H1 (cell line): ENCODE data around the gene SPECC1. TPM values are rescaled to one million over a fixed set of nuclear protein-coding genes. Genes with fewer than 3 reads are reported as not detected.
A peak's percentile ranks its signal among the peaks of the same experiment; 100 is the strongest.

Source experiments
- CTCF ChIA-PET: fragments of 300-600 bp; sonication (Branson Sonifier 250); formaldehyde crosslinking; loops from one replicate; lab custom pipeline; 2021; ENCODE audit not compliant: partially characterized antibody; lab: Charles Lee
- POLR2A ChIA-PET: fragments of 300-600 bp; sonication (Branson Sonifier 250); formaldehyde crosslinking; loops from one replicate; lab custom pipeline; 2021; ENCODE audit warnings: inconsistent platforms; ENCODE audit not compliant: partially characterized antibody; lab: Charles Lee
- DNase-seq, 2 experiments: peaks; one replicate each; pipeline versions ENCODE4 v3.0.0 to v3.0.0-alpha.2; 2010 to 2022; ENCODE audit warnings: low spot score in 2 of 2, low read depth in 1 of 2, mixed read lengths in 1 of 2
- FAIRE-seq: peaks from 2 replicates; lab custom pipeline; 2011; peaks lifted over from hg19 to GRCh38; lab: Jason Lieb, UNC
- H2AFZ ChIP-seq: 2 replicates; pipeline ENCODE4 v1.8.1; 2012; ENCODE audit warnings: low read length, inconsistent platforms
- H2AK5ac ChIP-seq: 2 replicates; pipeline ENCODE4 v1.6.1; 2013; ENCODE audit warnings: low read depth, low read length
- H2BK120ac ChIP-seq: replicated peaks from 2 replicates; pipeline ENCODE3; 2013; ENCODE audit warnings: low read depth, low read length, inconsistent platforms
- H2BK12ac ChIP-seq: 2 replicates; pipeline ENCODE4 v1.6.1; 2013; ENCODE audit warnings: low read depth, low read length
- H2BK15ac ChIP-seq: 2 replicates; pipeline ENCODE4 v1.6.1; 2013; ENCODE audit warnings: low read length
- H2BK20ac ChIP-seq: 2 replicates; pipeline ENCODE4 v1.6.1; 2013; ENCODE audit warnings: low read length
- H2BK5ac ChIP-seq: 2 replicates; pipeline ENCODE4 v1.6.1; 2013; ENCODE audit warnings: low read depth, low read length
- H3K14ac ChIP-seq: 2 replicates; pipeline ENCODE4 v1.6.1; 2013; ENCODE audit warnings: inconsistent platforms; ENCODE audit not compliant: insufficient read length
- H3K18ac ChIP-seq: 2 replicates; pipeline ENCODE4 v1.6.1; 2013; ENCODE audit warnings: low read length; ENCODE audit errors: extremely low read depth
- H3K23ac ChIP-seq: 2 replicates; pipeline ENCODE4 v1.6.1; 2013; ENCODE audit warnings: inconsistent platforms; ENCODE audit not compliant: insufficient read length
- H3K23me2 ChIP-seq: 2 replicates; pipeline ENCODE4 v1.6.1; 2013; ENCODE audit warnings: low read depth, low read length
- H3K27ac ChIP-seq: 2 replicates; pipeline ENCODE4 v1.6.1; 2011; ENCODE audit warnings: low read depth, low read length, inconsistent platforms
- H3K27me3 ChIP-seq, 4 experiments: replicated peaks in 1 of 4; 1 replicate in 1 of 4; 2 replicates in 3 of 4; pipeline versions ENCODE4 v1.6.1 to v1.8.1; 2011 to 2013; ENCODE audit warnings: low read length in 3 of 4, mild to moderate bottlenecking in 3 of 4, inconsistent platforms in 2 of 4, mixed read lengths in 2 of 4, moderate library complexity in 1 of 4; ENCODE audit not compliant: control insufficient read depth in 3 of 4, insufficient read depth in 3 of 4; ENCODE audit errors: extremely low read depth in 1 of 4
- H3K36me3 ChIP-seq, 4 experiments: 2 replicates each; pipeline versions ENCODE4 v1.6.1 to v1.8.1; 2011 to 2013; ENCODE audit warnings: mild to moderate bottlenecking in 4 of 4, low read length in 3 of 4, moderate library complexity in 2 of 4, control low read depth in 1 of 4, inconsistent platforms in 1 of 4; ENCODE audit not compliant: insufficient read depth in 4 of 4, control insufficient read depth in 2 of 4
- H3K4ac ChIP-seq: replicated peaks from 2 replicates; pipeline ENCODE3; 2013; ENCODE audit warnings: low read length, low read depth, mixed read lengths, inconsistent platforms; ENCODE audit not compliant: insufficient read length
- H3K4me1 ChIP-seq, 4 experiments: replicated peaks in 1 of 4; 1 replicate in 1 of 4; 2 replicates in 3 of 4; pipeline versions ENCODE4 v1.6.1 to v1.8.1; 2011 to 2013; ENCODE audit warnings: low read length in 3 of 4, inconsistent platforms in 2 of 4, mixed read lengths in 1 of 4; ENCODE audit not compliant: insufficient read depth in 4 of 4, control insufficient read depth in 3 of 4
- H3K4me2 ChIP-seq, 2 experiments: 2 replicates each; pipeline versions ENCODE4 v1.6.1 to v1.8.1; 2011 to 2013; ENCODE audit warnings: low read depth in 2 of 2, low read length in 2 of 2, control low read depth in 1 of 2, inconsistent platforms in 1 of 2, mild to moderate bottlenecking in 1 of 2; ENCODE audit not compliant: insufficient read depth in 1 of 2
- H3K4me3 ChIP-seq, 4 experiments: fragments of 200-600, 300-600 bp in 1 of 4; sonication (generic), shearing (Covaris generic), sonication (Bioruptor Twin) in 1 of 4; 2 replicates each; pipeline versions ENCODE4 v1.5.1 to v1.8.1; 2011 to 2016; ENCODE audit warnings: low read length in 4 of 4, low read depth in 3 of 4, control low read depth in 2 of 4, inconsistent platforms in 2 of 4, mild to moderate bottlenecking in 2 of 4, mixed read lengths in 1 of 4, moderate library complexity in 1 of 4; ENCODE audit not compliant: insufficient read depth in 2 of 4; ENCODE audit errors: extremely low read depth in 1 of 4
- H3K56ac ChIP-seq: replicated peaks from 2 replicates; pipeline ENCODE3; 2013; ENCODE audit warnings: low read depth, mild to moderate bottlenecking, mixed read lengths, low read length, inconsistent platforms; ENCODE audit not compliant: insufficient read length
- H3K79me1 ChIP-seq: 2 replicates; pipeline ENCODE4 v1.6.1; 2013; ENCODE audit warnings: low read depth, low read length, control low read depth
- H3K79me2 ChIP-seq, 2 experiments: 2 replicates each; pipeline versions ENCODE4 v1.6.1 to v1.8.1; 2012 to 2013; ENCODE audit warnings: low read length in 2 of 2, mild to moderate bottlenecking in 2 of 2, inconsistent platforms in 1 of 2; ENCODE audit not compliant: insufficient read depth in 2 of 2, control insufficient read depth in 1 of 2
- H3K9ac ChIP-seq, 4 experiments: replicated peaks in 1 of 4; 1 replicate in 1 of 4; 2 replicates in 3 of 4; pipeline versions ENCODE4 v1.6.1 to v1.8.1; 2011 to 2013; ENCODE audit warnings: low read depth in 3 of 4, low read length in 3 of 4, control low read depth in 2 of 4, mild to moderate bottlenecking in 2 of 4, moderate library complexity in 2 of 4, inconsistent platforms in 1 of 4; ENCODE audit errors: extremely low read depth in 1 of 4
- H3K9me3 ChIP-seq, 2 experiments: 2 replicates each; pipeline versions ENCODE4 v1.6.1 to v1.8.1; 2012 to 2013; ENCODE audit warnings: mild to moderate bottlenecking in 2 of 2, moderate library complexity in 2 of 2, control low read depth in 1 of 2, inconsistent platforms in 1 of 2, low read depth in 1 of 2, low read length in 1 of 2, mixed read lengths in 1 of 2; ENCODE audit not compliant: insufficient read depth in 2 of 2
- H4K20me1 ChIP-seq, 2 experiments: replicated peaks in 1 of 2; 2 replicates each; pipeline versions ENCODE3 to v1.8.1; 2011 to 2013; ENCODE audit warnings: inconsistent platforms in 2 of 2, low read length in 2 of 2, mild to moderate bottlenecking in 1 of 2; ENCODE audit not compliant: insufficient read depth in 2 of 2, control insufficient read depth in 1 of 2
- H4K5ac ChIP-seq: 2 replicates; pipeline ENCODE4 v1.6.1; 2013; ENCODE audit warnings: low read length, low read depth, mixed read lengths, inconsistent platforms; ENCODE audit not compliant: insufficient read length
- H4K8ac ChIP-seq: 2 replicates; pipeline ENCODE4 v1.8.0; 2013; ENCODE audit warnings: mild to moderate bottlenecking, moderate library complexity, low read length, inconsistent platforms; ENCODE audit not compliant: insufficient read depth; ENCODE audit errors: extremely low read depth
- H4K91ac ChIP-seq: replicated peaks from 2 replicates; pipeline ENCODE3; 2013; ENCODE audit warnings: low read length, mixed read lengths, inconsistent platforms; ENCODE audit not compliant: insufficient read length
- WGBS, 2 experiments: shearing (Covaris generic) in 1 of 2; methylation state at CpG; one replicate each; pipeline versions ENCODE4 v1.1.6 to v1.1.7; 2013 to 2015; ENCODE audit warnings: low lambda C conversion rate in 2 of 2, mixed read lengths in 2 of 2, inconsistent platforms in 1 of 2, low coverage in 1 of 2, missing lambda C conversion rate in 1 of 2; ENCODE audit not compliant: insufficient replicate concordance in 2 of 2, insufficient coverage in 1 of 2, insufficient read length in 1 of 2; ENCODE audit errors: extremely low coverage in 1 of 2, missing lambda C conversion rate in 1 of 2; 5-methylcytosine and 5-hydroxymethylcytosine counted together
- polyA plus RNA-seq, 7 experiments: library from polyadenylated mRNA; depleted of rRNA in 3 of 7; stranded (reverse) in 5 of 7; unstranded in 2 of 7; fragments of >200 nt in 5 of 7; fragments of 200-250 nt in 2 of 7; gene quantifications; 1 replicate in 5 of 7; 2 replicates in 1 of 7; 4 replicates in 1 of 7; pipeline versions ENCODE4 v1.2.1 to v1.2.3, GENCODE V29; 2011 to 2013; ENCODE audit warnings: missing spikeins in 2 of 7, mixed read lengths in 2 of 7
- total RNA-seq: library from RNA; stranded (reverse); fragmentation: NEBNext Ultra II Directional; extraction: Animal tissue kit (Norgen Biotek cat#: 25700); gene quantifications from 2 replicates; pipeline ENCODE4 v1.2.1, GENCODE V29; 2021

Gene SPECC1
- total and polyA plus RNA-seq, 2 of the 8 experiments (the other 6 are each of a cell fraction or from before 2014, with no cell fraction given): 35.8 to 87.9 TPM

DNA sequence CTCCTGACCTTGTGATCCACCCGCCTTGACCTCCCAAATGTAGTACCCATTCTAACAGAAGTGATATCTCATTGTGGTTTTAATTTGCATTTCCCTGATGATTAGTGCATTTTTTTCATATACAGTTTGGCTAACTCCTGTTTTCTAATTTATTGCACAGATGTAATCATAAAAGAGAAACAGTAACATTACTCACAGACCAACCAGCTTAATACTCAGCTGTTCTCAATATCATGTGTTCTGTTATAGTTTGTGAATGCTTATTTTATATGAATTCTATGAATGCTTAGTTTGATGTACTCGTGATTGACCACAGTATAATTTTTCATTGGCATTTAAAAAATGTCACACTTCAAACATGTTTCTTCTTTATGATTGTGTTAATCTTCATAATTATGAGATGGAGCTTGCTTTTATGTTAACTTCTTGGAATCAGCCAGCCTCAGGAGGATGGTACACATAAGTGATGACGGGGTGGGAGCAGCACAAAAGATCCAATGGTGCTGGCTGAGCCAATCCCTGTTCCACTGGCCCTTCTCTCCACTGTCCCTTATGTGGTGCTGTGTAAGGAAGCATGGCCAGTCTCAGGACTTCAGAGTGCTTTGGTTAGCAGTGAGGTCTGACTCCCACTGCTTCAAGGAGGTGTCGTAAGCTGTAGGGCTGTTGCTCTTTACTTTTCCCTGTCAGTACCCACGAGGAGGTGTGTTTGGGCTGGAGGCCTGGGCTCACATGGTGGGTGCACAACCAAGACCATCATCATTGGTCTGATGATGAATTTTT lies 191.0 kb downstream of the SPECC1 start:
- H3K27me3 ChIP-seq: no peaks in the 10 kb centered on the region
- 85% methylated on average over 5 of the region's 5 CpGs; no CpG with 5 or more reads in 1 of the 2 experiments for WGBS, 2 experiments
- H3K14ac ChIP-seq: no peak overlapping the region
- H2BK120ac ChIP-seq: peak overlapping the region; percentile 76
- peaks cover 0 to 19% (median 4%) of the 10 kb centered on the region in 4 experiments; a peak in 3 of 8 replicates for H3K36me3 ChIP-seq
- no peak overlapping the region for H2BK20ac ChIP-seq
- no peak overlapping the region for H4K8ac ChIP-seq
- no peak overlapping the region for H3K56ac ChIP-seq
- H3K79me1 ChIP-seq: peaks cover 5% of the 10 kb centered on the region; the same call in 1 of the 2 replicates
- no peak overlapping the region for H3K4ac ChIP-seq
- H2BK15ac ChIP-seq: no peak overlapping the region
- peaks cover 11 to 19% of the 10 kb centered on the region in 2 experiments for H3K9me3 ChIP-seq
- peak overlapping the region; percentile 86 for H4K91ac ChIP-seq
- no peaks in the 10 kb centered on the region for H4K20me1 ChIP-seq
- no peaks in the 10 kb centered on the region for H3K23me2 ChIP-seq
- peaks cover 2 to 12% (median 10%) of the 10 kb centered on the region in 4 experiments; a peak in 6 of 7 replicates for H3K4me1 ChIP-seq
- peak overlapping the region; percentile 18; the same call in 1 of the 2 replicates for H2BK12ac ChIP-seq
- no peak overlapping the region for H3K27ac ChIP-seq
- peak overlapping the region; percentile 21 for H4K5ac ChIP-seq
- H2BK5ac ChIP-seq: peak overlapping the region; percentile 35; the same call in 1 of the 2 replicates
- H3K79me2 ChIP-seq: peaks cover 0 to 76% of the 10 kb centered on the region in 2 experiments; a peak in 2 of 4 replicates
- H3K4me3 ChIP-seq: no peak overlapping the region
- no peak for FAIRE-seq
- no peak overlapping the region for H3K4me2 ChIP-seq
- ChIA-PET POLR2A (interaction anchor here (0.6 to 1.6 kb wide), 3 partner anchors 10 to 42 kb away, joined by 3 to 4 read pairs (median 3); no protein-coding TSS in a partner anchor), CTCF (interaction anchor here (1.1 to 1.2 kb wide), 2 partner anchors 11 to 78 kb away, joined by 3 to 4 read pairs; no protein-coding TSS in a partner anchor)
- H2AK5ac ChIP-seq: peak overlapping the region; percentile 84; the same call in 1 of the 2 replicates
- no peak overlapping the region for H3K23ac ChIP-seq
- H2AFZ ChIP-seq: no peak overlapping the region
- no peak overlapping the region for H3K18ac ChIP-seq
- DNase-seq: no peak
- H3K9ac ChIP-seq: no peak overlapping the region
